ENCODE data around the gene DNAJC6.

The DNAJC6 gene

GRCh38 chr1:65321879-65322278 is 12.5 kb downstream of the DNAJC6 start:
- no peak for ATAC-seq
- no peak for DNase-seq (ENCODE audit: low spot score in 2 of 2)
- H3K36me3 Mint-ChIP-seq, result no peaks in the 10 kb centered on the region
- peaks cover 8% of the 10 kb centered on the region for H3K4me1 Mint-ChIP-seq
- no peak overlapping the region for H3K27ac Mint-ChIP-seq
- no peak overlapping the region for H3K4me3 Mint-ChIP-seq
- peaks cover 6% of the 10 kb centered on the region for H3K9me3 Mint-ChIP-seq

- DNase-seq (ENCODE audit: low spot score in 2 of 2), result no peak
- Mint-ChIP-seq H3K4me1 (peaks cover 8% of the 10 kb centered on the region), H3K27ac (peak overlapping the region; percentile 17), H3K4me3 (no peak overlapping the region), H3K9me3 (peaks cover 6% of the 10 kb centered on the region), H3K36me3 (no peaks in the 10 kb centered on the region)
- ATAC-seq, result peak; percentile 57
Observed at GRCh38 chr1:65323246-65323645, 13.9 kb downstream of the DNAJC6 start.

GRCh38 chr1:65330021-65330420 is 20.7 kb downstream of the DNAJC6 start:
- no peaks in the 10 kb centered on the region for H3K4me1 Mint-ChIP-seq

GRCh38 chr1:65330822-65331221 is 21.5 kb downstream of the DNAJC6 start:
- ATAC-seq (no peak), DNase-seq (ENCODE audit: low spot score in 2 of 2) (no peak)
- no peaks in the 10 kb centered on the region for H3K9me3 Mint-ChIP-seq
- no peaks in the 10 kb centered on the region for H3K36me3 Mint-ChIP-seq
- no peaks in the 10 kb centered on the region for H3K4me1 Mint-ChIP-seq
- H3K27ac Mint-ChIP-seq, result no peak overlapping the region
- H3K4me3 Mint-ChIP-seq, result no peak overlapping the region

More at GRCh38 chr1:65330021-65330420, 20.7 kb downstream of the DNAJC6 start:
- Mint-ChIP-seq H3K36me3 (no peaks in the 10 kb centered on the region), H3K4me3 (no peak overlapping the region), H3K9me3 (no peaks in the 10 kb centered on the region), H3K27ac (no peak overlapping the region)
- DNase-seq (ENCODE audit: low spot score in 2 of 2), result no peak
- no peak for ATAC-seq

- no peaks in the 10 kb centered on the region for H3K9me3 Mint-ChIP-seq
- no peaks in the 10 kb centered on the region for H3K4me1 Mint-ChIP-seq
- H3K4me3 Mint-ChIP-seq, result no peak overlapping the region
- no peaks in the 10 kb centered on the region for H3K36me3 Mint-ChIP-seq
- no peak for DNase-seq (ENCODE audit: low spot score in 2 of 2)
- ATAC-seq, result no peak
- no peak overlapping the region for H3K27ac Mint-ChIP-seq
Observed at GRCh38 chr1:65332821-65333220, 23.5 kb downstream of the DNAJC6 start.

GRCh38 chr1:65334081-65334480 is 24.7 kb downstream of the DNAJC6 start:
- Mint-ChIP-seq H3K36me3 (no peaks in the 10 kb centered on the region), H3K9me3 (no peaks in the 10 kb centered on the region), H3K27ac (no peak overlapping the region), H3K4me1 (no peaks in the 10 kb centered on the region), H3K4me3 (no peak overlapping the region)
- ATAC-seq (no peak), DNase-seq (ENCODE audit: low spot score in 2 of 2) (no peak)

- ATAC-seq (no peak), DNase-seq (ENCODE audit: low spot score in 2 of 2) (no peak)
- H3K27ac Mint-ChIP-seq, result no peak overlapping the region
- H3K36me3 Mint-ChIP-seq, result no peaks in the 10 kb centered on the region
- H3K9me3 Mint-ChIP-seq, result no peaks in the 10 kb centered on the region
- no peaks in the 10 kb centered on the region for H3K4me1 Mint-ChIP-seq
- no peak overlapping the region for H3K4me3 Mint-ChIP-seq
Observed at GRCh38 chr1:65339866-65340468, 30.6 kb downstream of the DNAJC6 start.

GRCh38 chr1:65341381-65341780 is 32.0 kb downstream of the DNAJC6 start:
- ATAC-seq, result no peak
- DNase-seq (ENCODE audit: low spot score in 2 of 2), result no peak
- Mint-ChIP-seq H3K4me1 (no peaks in the 10 kb centered on the region), H3K27ac (no peak overlapping the region), H3K4me3 (no peak overlapping the region), H3K36me3 (no peaks in the 10 kb centered on the region), H3K9me3 (no peaks in the 10 kb centered on the region)

- Mint-ChIP-seq H3K4me3 (no peak overlapping the region), H3K4me1 (no peaks in the 10 kb centered on the region), H3K27ac (no peak overlapping the region), H3K36me3 (no peaks in the 10 kb centered on the region), H3K9me3 (no peaks in the 10 kb centered on the region)
- DNase-seq (ENCODE audit: low spot score in 2 of 2) (no peak), ATAC-seq (no peak)
Observed at GRCh38 chr1:65343286-65343685, 33.9 kb downstream of the DNAJC6 start.

- DNase-seq (ENCODE audit: low spot score in 2 of 2), result no peak
- Mint-ChIP-seq H3K36me3 (no peaks in the 10 kb centered on the region), H3K4me1 (no peaks in the 10 kb centered on the region), H3K27ac (no peak overlapping the region), H3K4me3 (no peak overlapping the region), H3K9me3 (no peaks in the 10 kb centered on the region)
- ATAC-seq, result no peak
Observed at GRCh38 chr1:65344171-65344814, 35.0 kb downstream of the DNAJC6 start.

- DNase-seq (ENCODE audit: low spot score in 2 of 2), result no peak
- Mint-ChIP-seq H3K4me3 (no peak overlapping the region), H3K27ac (no peak overlapping the region), H3K4me1 (no peaks in the 10 kb centered on the region), H3K9me3 (no peaks in the 10 kb centered on the region), H3K36me3 (no peaks in the 10 kb centered on the region)
- no peak for ATAC-seq
Observed at GRCh38 chr1:65346190-65346589, 36.8 kb downstream of the DNAJC6 start.

- Mint-ChIP-seq H3K4me1 (no peaks in the 10 kb centered on the region), H3K4me3 (no peak overlapping the region), H3K27ac (no peak overlapping the region), H3K9me3 (no peaks in the 10 kb centered on the region), H3K36me3 (no peaks in the 10 kb centered on the region)
- DNase-seq (ENCODE audit: low spot score in 2 of 2), result no peak
- no peak for ATAC-seq
Observed at GRCh38 chr1:65355031-65355712, 45.8 kb downstream of the DNAJC6 start.

- no peak overlapping the region for H3K27ac Mint-ChIP-seq
- H3K4me1 Mint-ChIP-seq, result no peaks in the 10 kb centered on the region
- H3K9me3 Mint-ChIP-seq, result no peaks in the 10 kb centered on the region
- no peak overlapping the region for H3K4me3 Mint-ChIP-seq
- H3K36me3 Mint-ChIP-seq, result no peaks in the 10 kb centered on the region
- DNase-seq (ENCODE audit: low spot score in 2 of 2), result no peak
- ATAC-seq, result no peak
Observed at GRCh38 chr1:65357291-65357960, 48.1 kb downstream of the DNAJC6 start.

GRCh38 chr1:65359888-65360287 is 50.5 kb downstream of the DNAJC6 start:
- no peak for DNase-seq (ENCODE audit: low spot score in 2 of 2)
- H3K27ac Mint-ChIP-seq, result no peak overlapping the region
- ATAC-seq, result no peak
- H3K36me3 Mint-ChIP-seq, result no peaks in the 10 kb centered on the region
- no peak overlapping the region for H3K4me3 Mint-ChIP-seq
- H3K9me3 Mint-ChIP-seq, result no peaks in the 10 kb centered on the region
- no peaks in the 10 kb centered on the region for H3K4me1 Mint-ChIP-seq

GRCh38 chr1:65360648-65361047 is 51.3 kb downstream of the DNAJC6 start:
- DNase-seq (ENCODE audit: low spot score in 2 of 2), result no peak
- Mint-ChIP-seq H3K9me3 (no peaks in the 10 kb centered on the region), H3K27ac (no peak overlapping the region), H3K4me3 (no peak overlapping the region), H3K36me3 (no peaks in the 10 kb centered on the region), H3K4me1 (no peaks in the 10 kb centered on the region)
- no peak for ATAC-seq

- DNase-seq (ENCODE audit: low spot score in 2 of 2), result no peak
- H3K4me1 Mint-ChIP-seq, result no peaks in the 10 kb centered on the region
- ATAC-seq, result no peak
- no peak overlapping the region for H3K4me3 Mint-ChIP-seq
- H3K9me3 Mint-ChIP-seq, result no peaks in the 10 kb centered on the region
- H3K36me3 Mint-ChIP-seq, result no peaks in the 10 kb centered on the region
- no peak overlapping the region for H3K27ac Mint-ChIP-seq
Observed at GRCh38 chr1:65362545-65362944, 53.2 kb downstream of the DNAJC6 start.
